Measurements from ENCODE around the gene PEX10.

The PEX10 gene

GRCh38 chr1:2372551-2373490 lies 39.5 kb downstream of the PEX10 start:
- no peak for DNase-seq

DNA sequence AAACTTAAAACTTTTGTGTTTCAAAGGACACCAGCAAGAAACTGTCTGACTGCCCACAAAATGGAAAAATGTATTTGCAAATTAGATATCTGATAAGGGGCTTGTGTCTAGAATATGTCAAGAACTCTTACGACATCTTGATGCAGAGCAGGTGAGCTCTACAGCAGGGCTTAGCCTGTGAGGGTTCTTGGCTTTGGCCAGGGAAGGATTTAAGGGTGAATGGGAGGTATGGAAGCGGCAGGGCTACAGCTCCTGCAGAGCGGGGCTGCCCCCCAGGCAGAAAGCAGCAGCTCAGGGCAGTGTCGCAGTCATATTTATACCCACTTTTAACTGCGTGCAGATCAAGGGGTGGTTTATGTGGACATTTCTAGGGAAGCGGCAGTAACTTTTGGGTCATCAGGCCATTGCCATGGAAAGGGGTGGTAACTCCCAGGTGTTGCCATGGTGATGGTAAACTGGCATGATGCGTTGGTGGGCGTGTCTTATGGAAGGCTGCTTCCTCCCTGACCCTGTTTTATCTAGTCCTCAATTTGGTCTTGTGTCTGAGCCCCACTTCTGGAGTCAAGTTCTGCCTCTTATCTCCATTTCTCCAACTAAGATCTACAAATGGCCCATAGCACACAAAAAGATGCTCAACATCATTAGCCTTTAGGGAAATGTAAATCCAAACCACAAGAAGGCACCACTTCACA lies 44.2 kb downstream of the PEX10 start:
- no peak for DNase-seq

- DNase-seq = no peak
These were observed 48.4 kb downstream of the PEX10 start for GRCh38 chr1:2363847-2364513.

DNA sequence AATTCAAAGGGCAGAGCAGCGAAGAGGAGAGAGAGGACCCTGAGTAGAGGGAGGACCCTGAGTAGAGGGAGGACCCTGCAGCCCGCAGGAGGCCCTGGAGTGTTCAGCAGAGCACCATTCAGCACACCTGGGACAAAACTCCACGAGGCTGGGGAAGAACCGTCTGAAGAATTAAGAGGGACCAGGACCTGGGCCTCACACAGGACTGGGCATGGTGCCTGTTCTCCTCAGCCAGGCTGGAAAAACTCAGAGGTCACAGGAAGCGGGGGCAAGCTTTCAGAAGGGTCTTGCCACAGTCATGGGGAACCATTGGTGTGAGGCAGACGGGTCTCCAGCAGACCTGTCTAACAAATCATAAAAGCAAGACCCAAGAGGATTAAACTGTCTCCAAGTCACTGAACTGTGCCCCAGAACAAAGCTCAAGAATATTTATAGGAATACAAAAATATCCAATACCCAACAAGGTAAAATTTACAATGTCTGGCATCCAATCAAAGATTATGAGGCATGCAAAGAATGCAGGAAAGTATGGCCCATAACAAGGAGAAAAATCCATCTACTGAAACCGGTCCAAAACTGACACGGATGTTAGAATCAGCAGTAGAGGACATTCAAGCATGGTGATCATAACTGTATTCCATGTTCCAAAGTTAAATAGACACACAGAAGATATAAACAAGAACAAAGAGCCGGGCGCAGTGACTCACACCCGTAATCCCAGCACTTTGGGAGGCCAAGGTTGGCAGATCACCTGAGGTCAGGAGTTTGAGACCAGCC lies 51.6 kb downstream of the PEX10 start:
- no peak for DNase-seq

- no peak for DNase-seq
These were observed 53.4 kb downstream of the PEX10 start for GRCh38 chr1:2358651-2359640.

- no peak for DNase-seq
These were observed 54.3 kb downstream of the PEX10 start for GRCh38 chr1:2358072-2358471.

- no peak for DNase-seq
These were observed 55.2 kb downstream of the PEX10 start for GRCh38 chr1:2356911-2357845.

DNA sequence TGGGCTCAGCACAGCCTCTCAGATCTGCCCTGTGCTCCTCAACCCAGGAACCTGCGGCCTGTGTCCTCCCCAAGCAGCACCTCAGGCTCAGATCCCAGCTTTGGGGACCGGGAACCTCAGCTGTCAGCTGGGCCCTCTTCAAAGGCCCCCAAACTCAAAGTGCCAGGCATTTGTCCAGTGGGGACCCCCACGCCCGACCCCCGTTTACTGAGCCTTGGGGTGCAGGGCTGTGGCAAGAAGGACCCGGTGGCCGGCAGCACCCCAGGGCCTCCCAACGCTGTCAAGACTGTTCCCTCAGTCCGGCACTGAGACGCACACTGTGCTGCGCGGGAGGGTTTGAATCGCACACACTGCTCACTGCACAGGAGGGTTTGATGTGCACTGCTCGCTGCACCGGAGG lies 56.0 kb downstream of the PEX10 start:
- DNase-seq = no peak

DNA sequence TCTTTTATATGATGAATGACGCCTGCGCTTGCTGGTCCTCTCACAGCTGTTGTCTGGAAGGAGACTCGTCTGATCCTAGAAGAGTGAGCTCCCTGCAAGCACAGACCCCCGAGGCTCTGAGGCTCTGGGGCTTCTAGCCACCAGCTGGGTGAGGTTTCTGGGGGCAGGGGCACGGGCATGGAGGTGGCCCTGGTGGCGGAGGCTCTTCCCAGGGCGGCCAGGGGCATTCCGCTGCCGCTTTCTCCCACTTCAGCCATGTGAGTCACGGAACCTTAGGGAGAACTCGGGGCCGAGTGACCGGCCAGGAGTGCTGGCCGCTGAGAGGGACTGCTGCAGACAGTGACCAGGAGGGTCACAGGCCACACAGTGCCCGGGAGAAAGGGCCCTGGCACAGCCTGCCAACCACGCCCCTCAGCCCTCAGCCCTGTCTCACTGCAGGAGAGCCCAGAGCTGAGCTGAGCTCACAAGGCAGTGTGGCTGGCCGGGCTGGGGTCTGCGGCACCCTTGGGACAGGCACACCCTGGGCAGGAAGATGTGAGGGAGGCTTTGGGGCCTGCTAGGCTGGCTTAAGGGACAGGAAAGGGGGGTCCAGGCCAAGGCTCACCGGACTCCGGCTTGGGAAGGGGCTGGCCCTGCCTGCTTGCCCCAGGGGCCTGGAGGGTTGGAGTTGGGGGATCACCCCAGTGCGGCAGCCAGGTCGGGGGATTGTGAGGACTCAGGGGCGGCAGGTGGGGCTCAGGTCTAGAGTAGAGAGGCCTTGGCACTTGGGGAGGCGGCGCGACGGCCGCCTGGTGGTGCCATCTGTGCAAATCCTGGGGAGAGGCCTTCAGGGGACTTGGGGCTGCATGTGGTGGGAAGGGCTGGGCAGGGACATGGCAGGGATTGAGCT lies 56.7 kb downstream of the PEX10 start:
- no peak for DNase-seq

DNA sequence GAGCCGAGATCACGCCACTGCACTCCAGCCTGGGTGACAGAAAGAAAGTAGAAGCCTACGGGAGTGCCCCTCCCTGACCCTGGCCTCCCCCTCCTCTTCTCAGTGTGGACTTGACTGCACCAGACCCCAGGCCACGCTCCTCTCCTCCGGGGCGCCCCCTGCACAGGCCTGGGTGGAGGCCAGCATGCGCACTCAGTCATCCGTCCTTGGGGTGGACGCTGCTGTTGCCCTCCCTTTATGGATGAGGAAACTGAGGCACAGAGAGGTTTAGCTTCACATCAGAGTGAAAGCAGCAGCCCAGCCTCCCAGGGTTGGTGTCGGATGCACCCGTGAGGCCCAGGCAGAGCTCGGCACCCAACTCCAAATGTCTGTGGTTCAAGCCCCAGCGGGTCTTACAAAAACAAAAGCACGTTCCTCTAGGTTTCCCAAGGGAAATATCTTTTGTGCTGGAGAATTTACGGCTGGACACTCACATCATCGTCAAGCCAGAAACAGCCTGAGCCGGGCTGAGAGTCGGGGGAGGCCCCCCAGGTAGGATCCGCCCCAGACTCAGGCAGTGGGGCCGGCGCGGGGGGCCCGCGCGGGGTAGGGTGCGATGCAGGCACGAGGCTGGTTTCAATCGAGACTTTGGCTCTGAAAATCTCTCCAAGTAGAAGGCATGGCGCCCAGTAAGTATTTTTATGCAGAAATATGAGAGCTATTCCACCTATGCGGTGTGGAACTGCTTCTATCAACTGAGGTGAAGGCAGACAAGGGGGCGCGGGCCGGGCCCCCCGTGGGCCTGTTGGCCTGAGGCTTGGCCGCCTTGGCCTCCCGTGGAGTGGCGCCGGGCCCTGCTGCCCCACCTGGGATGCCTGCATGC lies 57.6 kb downstream of the PEX10 start:
- DNase-seq = no peak

All from SIG-M5 (cell line).